Muscle of leg (tissue), 11 donors: ENCODE results near the gene EPM2A. TPM values are rescaled to one million over a fixed set of nuclear protein-coding genes. Genes with fewer than 3 reads are reported as not detected.
A peak's percentile ranks its signal among the peaks of the same experiment; 100 is the strongest.

ENCODE experiments used
- DNase-seq: peaks from one replicate; pipeline ENCODE4 v3.0.0; 2013
- H3K27ac ChIP-seq: one replicate; pipeline ENCODE4 v1.5.1; 2013; ENCODE audit warnings: mild to moderate bottlenecking, low read length, control low read depth
- H3K27me3 ChIP-seq: one replicate; pipeline ENCODE4 v1.6.1; 2013; ENCODE audit warnings: low read length; ENCODE audit not compliant: control insufficient read depth, insufficient read depth
- H3K36me3 ChIP-seq: one replicate; pipeline ENCODE4 v1.6.1; 2013; ENCODE audit warnings: low read length; ENCODE audit not compliant: control insufficient read depth, insufficient read depth
- H3K4me1 ChIP-seq: one replicate; pipeline ENCODE4 v1.6.1; 2013; ENCODE audit warnings: low read length; ENCODE audit not compliant: control insufficient read depth, insufficient read depth
- H3K4me3 ChIP-seq: one replicate; pipeline ENCODE4 v1.5.1; 2013; ENCODE audit warnings: low read length, control low read depth
- H3K9me3 ChIP-seq: replicated peaks from 2 replicates; pipeline ENCODE4 v1.6.1; 2013; ENCODE audit warnings: low read depth, low read length; ENCODE audit not compliant: control insufficient read depth
- WGBS: methylation state at CpG from one replicate; pipeline ENCODE4 v1.1.5; 2013; ENCODE audit warnings: missing lambda C conversion rate; ENCODE audit not compliant: insufficient coverage; 5-methylcytosine and 5-hydroxymethylcytosine counted together
- polyA plus RNA-seq, 8 donors: library from polyadenylated mRNA; unstranded; fragments of 120-200 nt; gene quantifications; one replicate each; pipeline versions ENCODE4 v1.2.1 to v1.2.3, GENCODE V29; 2013; ENCODE audit warnings: inconsistent platforms in 1 of 8, low replicate concordance in 1 of 8; ENCODE audit not compliant: insufficient read length in 8 of 8, insufficient read depth in 1 of 8
- total RNA-seq: library from RNA; stranded (reverse); fragments of 120-200 nt; gene quantifications from one replicate; pipeline ENCODE4 v1.2.4, GENCODE V29; 2013

EPM2A gene
- total and polyA plus RNA-seq, 9 donors, result 11.4 to 18.0 (median 13.9) TPM

GRCh38 chr6:145689529-145689928 is 45.8 kb downstream of the EPM2A start:
- Histone ChIP-seq H3K27ac (no peak overlapping the region), H3K36me3 (no peaks in the 10 kb centered on the region), H3K27me3 (no peaks in the 10 kb centered on the region), H3K9me3 (peaks cover 3% of the 10 kb centered on the region), H3K4me3 (no peak overlapping the region), H3K4me1 (no peaks in the 10 kb centered on the region)
- no peak for DNase-seq
- WGBS, result no CpG with 5 or more reads among the region's 2 CpGs

DNA sequence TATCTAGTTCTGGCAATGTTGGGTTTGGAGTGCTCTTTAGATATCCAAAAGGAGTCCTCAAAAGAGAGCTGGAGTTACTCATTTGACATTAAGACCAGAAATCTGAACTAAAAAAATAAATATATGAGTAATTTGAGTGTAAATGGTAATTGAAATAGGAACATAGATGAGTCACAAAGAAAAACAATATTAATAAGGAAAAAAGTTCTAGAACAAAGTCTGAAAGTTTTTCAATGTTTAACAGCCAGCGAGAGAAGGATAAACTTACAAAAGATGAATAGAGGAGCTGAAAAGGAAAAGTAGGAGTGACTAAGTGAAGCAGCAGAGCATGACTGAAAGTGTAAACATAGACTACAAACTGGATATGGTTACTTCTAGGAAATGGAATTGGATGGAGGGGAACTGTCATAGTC is 46.8 kb downstream of the EPM2A start:
- no peaks in the 10 kb centered on the region for H3K36me3 ChIP-seq
- DNase-seq, result no peak
- no peaks in the 10 kb centered on the region for H3K4me1 ChIP-seq
- peaks cover 3% of the 10 kb centered on the region for H3K9me3 ChIP-seq
- 100% methylated on average over 1 of the region's 1 CpG for WGBS
- no peaks in the 10 kb centered on the region for H3K27me3 ChIP-seq
- H3K27ac ChIP-seq, result no peak overlapping the region
- H3K4me3 ChIP-seq, result no peak overlapping the region

- no peaks in the 10 kb centered on the region for H3K36me3 ChIP-seq
- no peaks in the 10 kb centered on the region for H3K27me3 ChIP-seq
- DNase-seq, result no peak
- no peaks in the 10 kb centered on the region for H3K9me3 ChIP-seq
- H3K4me1 ChIP-seq, result no peaks in the 10 kb centered on the region
- no peak overlapping the region for H3K4me3 ChIP-seq
- WGBS, result no CpG with 5 or more reads among the region's 2 CpGs
- no peak overlapping the region for H3K27ac ChIP-seq
Measured at GRCh38 chr6:145685932-145686331, 49.4 kb downstream of the EPM2A start.

GRCh38 chr6:145681965-145682364 is 53.4 kb downstream of the EPM2A start:
- Histone ChIP-seq H3K9me3 (peaks cover 3% of the 10 kb centered on the region), H3K4me3 (no peak overlapping the region), H3K27ac (no peak overlapping the region), H3K27me3 (no peaks in the 10 kb centered on the region), H3K36me3 (no peaks in the 10 kb centered on the region), H3K4me1 (no peaks in the 10 kb centered on the region)
- DNase-seq, result no peak
- WGBS, result 75% methylated on average over 4 of the region's 9 CpGs

GRCh38 chr6:145673504-145673903 is 61.8 kb downstream of the EPM2A start:
- H3K9me3 ChIP-seq, result peaks cover 3% of the 10 kb centered on the region
- H3K4me1 ChIP-seq, result no peaks in the 10 kb centered on the region
- DNase-seq, result no peak
- H3K36me3 ChIP-seq, result peaks cover 2% of the 10 kb centered on the region
- H3K4me3 ChIP-seq, result no peak overlapping the region
- no peak overlapping the region for H3K27ac ChIP-seq
- H3K27me3 ChIP-seq, result no peaks in the 10 kb centered on the region
- 80% methylated on average over 2 of the region's 5 CpGs for WGBS

GRCh38 chr6:145670311-145670710 is 65.0 kb downstream of the EPM2A start:
- peaks cover 2% of the 10 kb centered on the region for H3K36me3 ChIP-seq
- H3K4me3 ChIP-seq, result no peak overlapping the region
- H3K9me3 ChIP-seq, result no peaks in the 10 kb centered on the region
- H3K27ac ChIP-seq, result no peak overlapping the region
- no peaks in the 10 kb centered on the region for H3K4me1 ChIP-seq
- no CpG with 5 or more reads among the region's 1 CpG for WGBS
- DNase-seq, result peak; percentile 54
- H3K27me3 ChIP-seq, result no peaks in the 10 kb centered on the region

DNA sequence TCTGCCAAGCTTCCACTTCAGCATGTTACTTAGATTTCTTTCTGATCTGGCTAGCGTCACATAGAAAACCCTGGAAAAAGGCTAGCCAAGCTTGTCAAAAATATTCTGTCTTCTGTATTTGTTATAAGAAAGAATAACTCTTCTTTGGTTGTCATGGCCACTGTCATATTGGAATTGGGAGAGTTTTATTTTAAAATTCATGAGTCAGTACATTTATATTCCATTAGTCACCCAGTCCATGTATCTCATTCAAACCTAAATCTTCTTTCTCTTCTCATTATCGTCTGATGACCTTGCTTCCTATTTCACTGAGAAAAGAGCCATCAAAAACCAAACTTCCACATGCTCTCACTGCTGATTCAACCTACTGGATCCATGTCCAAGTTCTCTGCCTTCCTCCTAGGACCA is 65.7 kb downstream of the EPM2A start:
- Histone ChIP-seq H3K9me3 (no peaks in the 10 kb centered on the region), H3K36me3 (peaks cover 2% of the 10 kb centered on the region), H3K27ac (no peak overlapping the region), H3K4me1 (no peaks in the 10 kb centered on the region), H3K27me3 (no peaks in the 10 kb centered on the region), H3K4me3 (no peak overlapping the region)
- WGBS, result 43% methylated on average over 1 of the region's 2 CpGs
- peak; percentile 15 for DNase-seq

- H3K9me3 ChIP-seq, result no peaks in the 10 kb centered on the region
- no peak for DNase-seq
- no peak overlapping the region for H3K27ac ChIP-seq
- H3K4me1 ChIP-seq, result no peaks in the 10 kb centered on the region
- H3K36me3 ChIP-seq, result peaks cover 2% of the 10 kb centered on the region
- H3K4me3 ChIP-seq, result no peak overlapping the region
- H3K27me3 ChIP-seq, result no peaks in the 10 kb centered on the region
- WGBS, result no CpG with 5 or more reads among the region's 1 CpG
Measured at GRCh38 chr6:145668844-145669243, 66.5 kb downstream of the EPM2A start.

- Histone ChIP-seq H3K4me3 (no peak overlapping the region), H3K27me3 (no peaks in the 10 kb centered on the region), H3K27ac (no peak overlapping the region), H3K4me1 (no peaks in the 10 kb centered on the region), H3K36me3 (no peaks in the 10 kb centered on the region), H3K9me3 (no peaks in the 10 kb centered on the region)
- DNase-seq, result no peak
- 100% methylated on average over 1 of the region's 6 CpGs for WGBS
Measured at GRCh38 chr6:145660676-145661075, 74.6 kb downstream of the EPM2A start.

GRCh38 chr6:145656128-145656527 is 79.2 kb downstream of the EPM2A start:
- no CpG with 5 or more reads among the region's 1 CpG for WGBS
- H3K4me1 ChIP-seq, result no peaks in the 10 kb centered on the region
- no peak overlapping the region for H3K27ac ChIP-seq
- H3K27me3 ChIP-seq, result no peaks in the 10 kb centered on the region
- H3K9me3 ChIP-seq, result no peaks in the 10 kb centered on the region
- H3K36me3 ChIP-seq, result no peaks in the 10 kb centered on the region
- no peak for DNase-seq
- no peak overlapping the region for H3K4me3 ChIP-seq

DNA sequence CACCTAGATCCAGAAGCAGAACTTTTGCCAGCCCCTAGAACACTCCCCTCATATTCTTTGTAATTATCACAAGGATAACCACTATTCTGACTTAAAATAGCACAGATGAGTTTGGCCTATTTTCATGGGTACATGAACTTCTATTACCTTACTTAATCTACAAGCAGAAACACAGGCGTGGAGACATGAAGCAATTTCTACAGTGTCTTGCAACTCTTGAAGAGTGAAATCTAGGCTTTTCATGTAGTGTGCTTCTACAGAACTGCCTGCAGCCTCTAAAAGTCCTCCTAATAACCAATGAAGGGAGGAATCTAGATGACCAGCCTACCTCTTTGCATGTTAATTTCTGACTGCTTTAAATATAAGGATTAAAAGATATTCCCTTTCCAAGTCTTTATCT is 82.7 kb downstream of the EPM2A start:
- no peak overlapping the region for H3K4me3 ChIP-seq
- H3K36me3 ChIP-seq, result no peaks in the 10 kb centered on the region
- H3K27me3 ChIP-seq, result no peaks in the 10 kb centered on the region
- no peaks in the 10 kb centered on the region for H3K4me1 ChIP-seq
- no peaks in the 10 kb centered on the region for H3K9me3 ChIP-seq
- H3K27ac ChIP-seq, result no peak overlapping the region
- DNase-seq, result no peak
- no CpG with 5 or more reads among the region's 1 CpG for WGBS
